Calu3 (cell line): ENCODE results near the gene PXDN. TPM values are rescaled to one million over a fixed set of nuclear protein-coding genes. Genes with fewer than 3 reads are reported as not detected.

ENCODE experiments used
- BruUV-seq: library from RNA; stranded (reverse); fragments of 400-500 nt; replicated peaks from 2 replicates; lab custom pipeline; 2021; lab: Mats Ljungman, UMichigan
- CTCF ChIA-PET: fragments of 300-600 bp; sonication (Branson Sonifier 250); formaldehyde crosslinking; loops from one replicate; lab custom pipeline; 2022; ENCODE audit warnings: antibody characterized with exemption; lab: Charles Lee
- DNase-seq: peaks from one replicate; pipeline ENCODE4 v3.0.0; 2022
- H3K27ac Mint-ChIP-seq: one replicate; pipeline ENCODE4 v1.8.0; 2022; ENCODE audit warnings: mixed read lengths; ENCODE audit not compliant: unreplicated experiment
- H3K27me3 Mint-ChIP-seq: one replicate; pipeline ENCODE4 v1.8.0; 2022; ENCODE audit warnings: mixed read lengths; ENCODE audit not compliant: unreplicated experiment
- H3K36me3 Mint-ChIP-seq: one replicate; pipeline ENCODE4 v1.8.0; 2022; ENCODE audit warnings: mild to moderate bottlenecking, moderate library complexity, mixed read lengths; ENCODE audit not compliant: insufficient read depth, unreplicated experiment
- H3K4me1 Mint-ChIP-seq: one replicate; pipeline ENCODE4 v1.8.0; 2022; ENCODE audit warnings: mild to moderate bottlenecking, low read depth, mixed read lengths; ENCODE audit not compliant: unreplicated experiment
- H3K4me3 Mint-ChIP-seq: one replicate; pipeline ENCODE4 v1.8.0; 2022; ENCODE audit warnings: mild to moderate bottlenecking, low read depth, moderate library complexity, mixed read lengths; ENCODE audit not compliant: unreplicated experiment
- H3K9me3 Mint-ChIP-seq: one replicate; pipeline ENCODE4 v1.8.0; 2022; ENCODE audit warnings: low read depth, mixed read lengths; ENCODE audit not compliant: unreplicated experiment
- intact Hi-C: fragments of 100-400 bp; cut with micrococcal nuclease; formaldehyde crosslinking; loops from one replicate; pipeline ENCODE4 v1.10.0; 2022; ENCODE audit not compliant: unreplicated experiment
- total RNA-seq: library from RNA; stranded (reverse); gene quantifications from 2 replicates; pipeline ENCODE4 v1.2.3, GENCODE V29; 2022
- TF ChIP-seq, protein P1 (sequence below): fragments of 200-600 bp; IDR thresholded peaks from one replicate; pipeline ENCODE4 v1.8.0; 2022; ENCODE audit warnings: antibody characterized with exemption; ENCODE audit not compliant: unreplicated experiment

The PXDN gene
- total RNA-seq, 1 experiment from 2014 or later = not detected

DNA sequence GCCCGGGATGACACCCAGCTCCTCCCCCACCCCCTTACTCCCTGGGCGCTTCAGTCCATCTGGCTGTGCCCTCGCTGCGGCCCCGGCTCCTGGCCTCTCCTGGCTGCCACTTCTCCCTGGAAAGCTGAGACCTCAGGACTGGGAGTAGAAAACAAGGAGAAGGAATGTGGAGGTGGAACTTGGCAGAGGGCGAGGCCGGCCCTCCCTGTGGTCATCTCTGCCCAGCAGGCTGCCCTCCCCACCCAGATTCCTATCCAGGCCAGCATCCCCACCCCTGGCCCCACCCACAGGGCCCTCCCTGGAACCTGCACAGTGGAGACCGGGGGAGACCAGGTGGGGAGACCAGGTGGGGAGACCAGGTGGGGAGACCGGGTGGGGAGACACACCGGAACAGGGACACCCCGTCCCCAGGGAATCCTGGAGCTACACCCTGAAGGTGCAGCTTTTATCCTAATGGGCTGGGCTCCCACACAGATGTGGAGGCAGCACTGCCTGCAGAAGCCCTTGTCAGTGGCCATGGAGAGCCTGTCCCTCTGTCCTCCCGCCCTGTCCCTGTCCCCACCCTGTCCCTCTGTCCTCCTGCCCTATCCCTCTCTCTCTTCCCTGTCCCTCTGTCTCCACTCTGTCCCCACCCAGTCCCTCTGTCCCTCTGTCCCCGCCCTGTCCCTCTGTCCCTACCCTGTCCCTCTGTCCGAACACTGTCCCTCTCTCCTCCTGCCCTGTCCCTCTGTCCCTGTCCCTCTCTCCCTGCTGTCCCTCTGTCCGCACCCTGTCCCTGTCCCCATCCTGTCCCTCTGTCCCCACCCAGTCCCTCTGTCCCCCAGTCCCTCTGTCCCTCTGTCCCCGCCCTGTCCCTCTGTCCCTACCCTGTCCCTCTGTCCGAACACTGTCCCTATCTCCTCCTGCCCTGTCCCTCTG, 157.1 kb downstream of the PXDN start:
- Mint-ChIP-seq H3K36me3 (no peaks in the 10 kb centered on the region), H3K27ac (no peak overlapping the region), H3K4me3 (no peak overlapping the region), H3K9me3 (peaks cover 3% of the 10 kb centered on the region), H3K4me1 (peaks cover 3% of the 10 kb centered on the region), H3K27me3 (no peaks in the 10 kb centered on the region)
- TF ChIP-seq, protein P1, sequence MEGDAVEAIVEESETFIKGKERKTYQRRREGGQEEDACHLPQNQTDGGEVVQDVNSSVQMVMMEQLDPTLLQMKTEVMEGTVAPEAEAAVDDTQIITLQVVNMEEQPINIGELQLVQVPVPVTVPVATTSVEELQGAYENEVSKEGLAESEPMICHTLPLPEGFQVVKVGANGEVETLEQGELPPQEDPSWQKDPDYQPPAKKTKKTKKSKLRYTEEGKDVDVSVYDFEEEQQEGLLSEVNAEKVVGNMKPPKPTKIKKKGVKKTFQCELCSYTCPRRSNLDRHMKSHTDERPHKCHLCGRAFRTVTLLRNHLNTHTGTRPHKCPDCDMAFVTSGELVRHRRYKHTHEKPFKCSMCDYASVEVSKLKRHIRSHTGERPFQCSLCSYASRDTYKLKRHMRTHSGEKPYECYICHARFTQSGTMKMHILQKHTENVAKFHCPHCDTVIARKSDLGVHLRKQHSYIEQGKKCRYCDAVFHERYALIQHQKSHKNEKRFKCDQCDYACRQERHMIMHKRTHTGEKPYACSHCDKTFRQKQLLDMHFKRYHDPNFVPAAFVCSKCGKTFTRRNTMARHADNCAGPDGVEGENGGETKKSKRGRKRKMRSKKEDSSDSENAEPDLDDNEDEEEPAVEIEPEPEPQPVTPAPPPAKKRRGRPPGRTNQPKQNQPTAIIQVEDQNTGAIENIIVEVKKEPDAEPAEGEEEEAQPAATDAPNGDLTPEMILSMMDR = no peak
- CTCF ChIA-PET = interaction anchor here (0.5 to 1.7 kb wide), 3 partner anchors 7 to 36 kb away, joined by 3 to 4 read pairs (median 4); no protein-coding TSS in a partner anchor
- BruUV-seq = no TSS peak
- intact Hi-C loops = no loop called here
- DNase-seq = peak; percentile 32

DNA sequence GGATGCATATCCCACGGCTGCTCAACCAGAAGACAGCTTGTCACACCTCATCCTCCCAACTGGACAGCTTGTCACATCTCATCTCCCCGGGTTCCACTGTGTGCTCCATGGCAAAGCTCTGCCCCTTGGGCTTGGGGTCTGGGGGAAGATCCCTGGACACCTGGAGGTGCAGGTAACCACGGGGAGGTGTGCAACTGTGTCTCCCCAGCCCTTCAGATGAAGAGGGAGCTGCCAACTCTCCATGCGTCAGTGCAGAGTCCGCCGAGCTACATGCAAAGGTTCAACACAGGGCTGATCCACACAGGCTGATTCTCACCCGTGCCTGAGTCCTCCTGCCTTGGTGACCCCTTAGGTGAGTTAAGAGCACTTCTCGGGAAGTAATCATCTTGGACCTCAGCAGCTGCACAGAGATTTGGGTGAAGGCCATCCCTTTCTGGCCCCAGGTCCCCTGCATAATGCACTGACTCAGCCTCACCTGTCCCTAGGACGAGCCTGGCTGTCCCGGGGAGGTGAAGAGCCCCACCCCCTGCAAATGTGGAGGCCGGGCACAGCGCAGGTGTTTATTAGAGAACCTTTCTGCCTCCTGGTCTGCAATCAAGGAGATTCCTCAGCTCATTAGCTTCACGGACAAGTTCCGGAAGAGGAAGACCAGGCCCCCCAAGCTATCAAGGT, 157.9 kb downstream of the PXDN start:
- H3K4me3 Mint-ChIP-seq = no peak overlapping the region
- H3K4me1 Mint-ChIP-seq = peaks cover 7% of the 10 kb centered on the region
- H3K27ac Mint-ChIP-seq = no peak overlapping the region
- H3K9me3 Mint-ChIP-seq = peaks cover 3% of the 10 kb centered on the region
- DNase-seq = no peak
- CTCF ChIA-PET = interaction anchor here (1.4 to 1.7 kb wide), 2 partner anchors 32 to 36 kb away, joined by 4 read pairs; no protein-coding TSS in a partner anchor
- intact Hi-C loops = no loop called here
- H3K27me3 Mint-ChIP-seq = no peaks in the 10 kb centered on the region
- TF ChIP-seq, protein P1 = no peak
- BruUV-seq = no TSS peak
- no peaks in the 10 kb centered on the region for H3K36me3 Mint-ChIP-seq

DNA sequence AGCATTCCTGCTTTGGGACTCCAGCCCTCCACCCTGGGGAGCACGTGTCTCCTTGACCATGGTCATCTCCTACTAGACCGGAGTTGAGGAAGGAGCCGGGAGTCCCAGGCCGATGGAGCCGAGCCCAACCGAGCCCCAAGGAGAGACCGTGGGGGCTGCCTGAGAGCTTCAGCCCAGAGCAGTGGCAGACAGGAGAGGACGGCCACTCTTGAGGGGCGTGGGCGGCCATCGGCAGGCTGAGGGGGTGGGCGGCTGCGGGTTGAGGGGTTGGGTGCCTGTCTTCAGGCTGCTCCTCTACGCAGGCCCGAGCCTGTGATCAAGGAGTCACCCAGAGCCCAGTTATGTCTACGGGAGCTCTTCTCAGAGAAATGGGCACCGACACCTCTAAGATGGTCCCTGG, 158.7 kb downstream of the PXDN start:
- no peak for DNase-seq
- TF ChIP-seq, protein P1 = no peak
- CTCF ChIA-PET = interaction anchor here (1.0 to 1.7 kb wide), 2 partner anchors 32 to 35 kb away, joined by 4 to 8 read pairs; no protein-coding TSS in a partner anchor
- H3K27me3 Mint-ChIP-seq = no peaks in the 10 kb centered on the region
- no peak overlapping the region for H3K27ac Mint-ChIP-seq
- peaks cover 7% of the 10 kb centered on the region for H3K4me1 Mint-ChIP-seq
- no peak overlapping the region for H3K4me3 Mint-ChIP-seq
- no peaks in the 10 kb centered on the region for H3K36me3 Mint-ChIP-seq
- BruUV-seq = no TSS peak
- H3K9me3 Mint-ChIP-seq = peaks cover 3% of the 10 kb centered on the region
- intact Hi-C loops = loop anchor here (1.0 kb wide), 1 partner anchor 31 kb away; no protein-coding TSS in a partner anchor

DNA sequence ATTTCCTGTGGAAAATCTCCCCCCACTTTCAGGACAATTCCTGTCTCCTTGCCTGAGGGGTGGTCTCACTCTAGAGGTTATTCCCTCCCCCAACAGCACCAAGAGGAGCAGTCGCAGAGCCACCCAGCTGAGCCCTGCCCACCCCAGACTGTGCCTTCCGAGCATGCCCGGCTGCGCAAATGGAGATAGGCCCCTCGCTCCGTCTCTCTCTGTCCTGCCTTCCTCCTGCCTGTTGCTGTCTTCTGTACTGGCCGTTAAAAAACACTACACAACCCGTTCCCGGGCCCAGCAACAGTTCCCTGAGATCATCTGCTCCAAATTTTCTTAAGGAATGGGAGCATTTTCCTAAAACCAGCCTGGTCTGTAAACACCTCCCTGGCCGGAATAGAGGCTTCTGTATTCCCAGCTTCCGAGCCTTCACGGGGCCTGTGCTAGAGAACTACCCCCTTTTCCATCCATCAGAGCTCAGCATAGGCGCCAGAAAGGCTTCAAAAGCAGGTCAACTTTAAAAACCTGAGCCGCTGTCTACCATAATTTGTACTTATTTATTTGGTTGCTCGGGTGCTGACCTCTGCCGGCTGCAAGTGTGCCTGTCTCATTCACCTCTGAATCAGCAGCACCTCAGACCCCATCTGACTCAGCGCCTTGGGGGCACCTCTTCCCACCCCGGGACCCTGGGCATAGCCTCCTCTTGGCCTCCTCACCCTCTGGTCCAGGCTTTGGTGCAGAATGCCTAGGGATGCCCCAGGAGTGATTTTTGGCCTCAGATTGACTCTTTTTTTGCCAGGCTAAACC, 159.4 kb downstream of the PXDN start:
- Mint-ChIP-seq H3K27ac (no peak overlapping the region), H3K4me1 (peaks cover 7% of the 10 kb centered on the region), H3K27me3 (no peaks in the 10 kb centered on the region), H3K36me3 (no peaks in the 10 kb centered on the region), H3K9me3 (no peaks in the 10 kb centered on the region), H3K4me3 (no peak overlapping the region)
- DNase-seq = no peak
- intact Hi-C loops = loop anchor here (1.0 kb wide), 1 partner anchor 31 kb away; no protein-coding TSS in a partner anchor
- TF ChIP-seq, protein P1 = no peak
- CTCF ChIA-PET = interaction anchor here (1.0 to 1.7 kb wide), 2 partner anchors 31 to 34 kb away, joined by 4 to 8 read pairs; no protein-coding TSS in a partner anchor
- BruUV-seq = no TSS peak
